ENCODE results near the gene MMS22L.
"Not testable (repeated sequence)": the region's sequence is repeated elsewhere in the genome, so short reads cannot be mapped to it uniquely, and the experiment has no call there.

MMS22L gene

DNA sequence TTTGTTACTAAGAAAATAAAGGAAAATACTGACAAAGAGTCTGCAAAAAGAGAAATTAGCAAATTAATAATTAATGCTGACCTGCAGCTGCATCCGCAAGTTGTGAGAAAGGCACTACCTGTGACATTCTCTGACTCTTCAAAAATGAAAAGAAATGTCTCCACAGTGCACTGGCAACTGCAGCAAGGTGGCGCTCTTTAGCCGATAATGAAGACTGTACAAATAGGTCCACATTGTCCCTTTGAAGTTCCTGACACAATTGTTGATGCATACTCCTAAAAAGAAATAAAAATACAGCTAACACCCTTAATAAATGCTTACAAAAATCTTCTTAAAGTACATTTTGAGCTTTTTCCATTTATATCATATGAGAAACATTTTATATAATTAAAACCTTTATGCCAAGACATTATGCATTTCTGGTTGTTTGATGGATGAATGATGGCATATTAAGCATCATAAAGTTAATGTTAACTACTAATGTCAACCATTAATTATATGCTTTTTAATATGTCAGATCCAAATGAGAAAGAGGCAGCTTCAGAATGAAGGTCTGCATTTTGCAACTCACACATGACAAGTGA, 96.5 kb downstream of the MMS22L start:
- TF ChIP-seq, protein P1, sequence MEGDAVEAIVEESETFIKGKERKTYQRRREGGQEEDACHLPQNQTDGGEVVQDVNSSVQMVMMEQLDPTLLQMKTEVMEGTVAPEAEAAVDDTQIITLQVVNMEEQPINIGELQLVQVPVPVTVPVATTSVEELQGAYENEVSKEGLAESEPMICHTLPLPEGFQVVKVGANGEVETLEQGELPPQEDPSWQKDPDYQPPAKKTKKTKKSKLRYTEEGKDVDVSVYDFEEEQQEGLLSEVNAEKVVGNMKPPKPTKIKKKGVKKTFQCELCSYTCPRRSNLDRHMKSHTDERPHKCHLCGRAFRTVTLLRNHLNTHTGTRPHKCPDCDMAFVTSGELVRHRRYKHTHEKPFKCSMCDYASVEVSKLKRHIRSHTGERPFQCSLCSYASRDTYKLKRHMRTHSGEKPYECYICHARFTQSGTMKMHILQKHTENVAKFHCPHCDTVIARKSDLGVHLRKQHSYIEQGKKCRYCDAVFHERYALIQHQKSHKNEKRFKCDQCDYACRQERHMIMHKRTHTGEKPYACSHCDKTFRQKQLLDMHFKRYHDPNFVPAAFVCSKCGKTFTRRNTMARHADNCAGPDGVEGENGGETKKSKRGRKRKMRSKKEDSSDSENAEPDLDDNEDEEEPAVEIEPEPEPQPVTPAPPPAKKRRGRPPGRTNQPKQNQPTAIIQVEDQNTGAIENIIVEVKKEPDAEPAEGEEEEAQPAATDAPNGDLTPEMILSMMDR (IDR thresholded peaks at IDR 0.05; ENCODE audit: control insufficient read depth, extremely low read depth, insufficient read depth), result peak; percentile 97
- DNase-seq (ENCODE audit: low read depth), result peak; percentile 33
- no peak overlapping the region for H3K4me3 ChIP-seq (ENCODE audit: low read depth, low read length)

DNA sequence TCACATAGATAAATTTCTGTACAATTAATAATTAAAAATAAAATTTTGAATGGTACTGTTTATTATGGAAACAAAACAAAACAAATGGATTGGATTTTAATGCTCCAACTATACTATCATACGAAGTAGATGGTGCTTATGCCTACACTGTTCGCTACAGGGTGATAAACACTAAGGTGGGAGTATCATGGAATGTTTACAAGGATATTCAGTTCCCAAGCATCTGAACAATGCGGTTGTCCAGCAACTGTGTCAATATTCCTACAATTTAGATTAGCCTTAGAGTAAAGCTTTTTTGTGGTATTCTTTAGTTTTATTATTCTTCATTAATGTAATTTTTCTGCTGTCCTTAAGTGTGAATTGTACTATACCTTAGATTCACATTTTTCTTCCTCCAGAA, 105.1 kb downstream of the MMS22L start:
- TF ChIP-seq, protein P1 (IDR thresholded peaks at IDR 0.05; ENCODE audit: control insufficient read depth, extremely low read depth, insufficient read depth), result no peak
- H3K4me3 ChIP-seq (ENCODE audit: low read depth, low read length), result no peak overlapping the region
- no peak for DNase-seq (ENCODE audit: low read depth)

DNA sequence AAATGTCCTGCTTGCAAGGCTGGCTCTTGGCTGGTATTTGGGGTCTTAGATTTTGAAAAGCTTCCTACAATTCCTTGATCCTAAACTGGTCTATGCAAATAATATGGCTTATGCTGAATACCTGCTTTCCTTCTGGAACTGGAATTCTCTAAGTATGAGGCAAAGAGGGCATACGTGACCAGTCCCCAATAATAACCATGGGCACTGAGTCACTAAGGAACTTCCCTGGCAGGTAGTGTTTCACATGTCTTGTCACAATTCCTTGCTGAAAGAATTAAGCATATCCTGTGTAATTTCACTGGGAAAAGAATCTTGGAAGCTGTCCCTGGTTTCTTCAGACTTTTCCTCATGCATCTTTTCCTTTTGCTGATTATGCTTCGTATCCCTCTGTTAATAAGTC, 106.5 kb downstream of the MMS22L start:
- DNase-seq (ENCODE audit: low read depth), result no peak
- no peak overlapping the region for H3K4me3 ChIP-seq (ENCODE audit: low read depth, low read length)
- TF ChIP-seq, protein P1 (IDR thresholded peaks at IDR 0.05; ENCODE audit: control insufficient read depth, extremely low read depth, insufficient read depth), result no peak

DNA sequence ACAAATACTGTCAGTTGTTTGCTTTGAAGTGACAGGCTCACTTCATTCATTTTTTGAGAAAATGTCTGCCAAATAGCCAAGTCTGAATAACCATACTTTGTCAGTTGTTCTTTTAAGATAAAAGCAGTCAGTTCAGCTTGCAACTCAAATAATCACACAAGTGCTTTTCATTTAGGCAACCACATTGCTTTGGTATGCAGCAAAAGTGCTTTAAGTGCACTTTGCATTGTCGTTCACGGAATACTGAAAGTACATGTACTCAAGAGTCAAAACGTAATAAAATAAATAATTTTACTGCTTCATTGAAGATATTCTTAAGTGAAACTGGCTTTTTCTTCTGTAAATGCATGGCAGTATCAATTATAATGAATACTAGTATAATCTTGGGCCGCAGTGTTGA, 107.2 kb downstream of the MMS22L start:
- TF ChIP-seq, protein P1 (IDR thresholded peaks at IDR 0.05; ENCODE audit: control insufficient read depth, extremely low read depth, insufficient read depth), result no peak
- no peak for DNase-seq (ENCODE audit: low read depth)
- H3K4me3 ChIP-seq (ENCODE audit: low read depth, low read length), result no peak overlapping the region

DNA sequence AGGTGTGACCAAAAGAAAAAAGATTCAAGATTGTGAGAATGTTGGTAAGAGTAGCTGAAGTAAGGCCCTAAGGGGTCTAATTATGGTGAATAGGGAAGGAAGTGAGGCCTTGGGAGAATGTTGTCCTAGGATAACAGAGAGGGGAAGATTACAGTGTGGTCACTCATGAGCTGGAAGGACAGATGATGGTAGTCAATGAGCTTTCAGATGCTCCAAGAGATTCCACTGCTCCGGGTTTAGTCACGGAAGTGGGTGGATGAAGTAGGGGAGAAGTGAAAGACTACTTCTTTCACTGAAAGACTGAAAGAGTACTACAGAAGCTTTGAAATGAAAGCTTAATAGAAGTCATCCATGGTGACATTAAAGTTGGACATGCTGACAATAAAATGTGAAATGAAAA, 108.5 kb downstream of the MMS22L start:
- no peak overlapping the region for H3K4me3 ChIP-seq (ENCODE audit: low read depth, low read length)
- no peak for DNase-seq (ENCODE audit: low read depth)
- TF ChIP-seq, protein P1 (IDR thresholded peaks at IDR 0.05; ENCODE audit: control insufficient read depth, extremely low read depth, insufficient read depth), result no peak

DNA sequence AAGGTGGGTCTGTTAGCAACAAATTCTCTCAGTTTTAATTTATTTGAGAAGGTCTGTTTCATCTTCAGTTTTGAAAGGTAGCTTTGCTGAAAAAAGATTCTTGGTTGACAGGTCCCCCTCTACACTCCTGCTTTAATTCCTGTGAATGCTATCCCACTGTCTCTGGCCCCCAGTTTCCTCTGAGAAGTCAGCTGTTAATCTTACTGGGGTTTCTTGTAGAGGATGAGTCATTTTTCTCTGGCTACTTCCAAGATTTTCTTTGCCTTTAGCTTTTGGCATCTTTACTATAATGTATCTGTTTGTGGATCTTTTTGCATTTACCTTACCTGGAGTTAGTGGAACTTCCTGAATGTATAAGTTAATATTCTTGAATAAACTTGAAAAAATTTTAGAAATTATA, 122.7 kb downstream of the MMS22L start:
- TF ChIP-seq, protein P1 (IDR thresholded peaks at IDR 0.05; ENCODE audit: control insufficient read depth, extremely low read depth, insufficient read depth), result no peak
- H3K4me3 ChIP-seq (ENCODE audit: low read depth, low read length), result no peak overlapping the region
- DNase-seq (ENCODE audit: low read depth), result no peak

DNA sequence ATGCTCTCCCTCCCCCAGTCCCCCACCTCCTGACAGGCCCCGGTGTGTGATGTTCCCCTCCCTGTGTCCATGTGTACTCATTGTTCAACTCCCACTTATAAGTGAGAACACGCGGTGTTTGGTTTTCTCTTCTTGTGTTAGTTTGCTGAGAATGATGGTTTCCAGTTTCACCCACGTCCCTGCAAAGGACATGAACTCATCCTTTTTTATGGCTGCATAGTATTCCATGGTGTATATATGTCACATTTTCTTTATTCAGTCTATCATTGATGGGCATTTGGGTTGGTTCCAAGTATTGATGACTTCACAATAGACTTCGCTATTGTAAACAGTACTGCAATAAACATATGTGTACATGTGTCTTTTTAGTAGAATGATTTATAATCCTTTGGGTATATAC, 127.6 kb downstream of the MMS22L start:
- DNase-seq (ENCODE audit: low read depth); H3K4me3 ChIP-seq (ENCODE audit: low read depth, low read length): not testable (repeated sequence)

Measured in LNCaP clone FGC (cell line).